ENCODE results near the gene GRK5.

DNA sequence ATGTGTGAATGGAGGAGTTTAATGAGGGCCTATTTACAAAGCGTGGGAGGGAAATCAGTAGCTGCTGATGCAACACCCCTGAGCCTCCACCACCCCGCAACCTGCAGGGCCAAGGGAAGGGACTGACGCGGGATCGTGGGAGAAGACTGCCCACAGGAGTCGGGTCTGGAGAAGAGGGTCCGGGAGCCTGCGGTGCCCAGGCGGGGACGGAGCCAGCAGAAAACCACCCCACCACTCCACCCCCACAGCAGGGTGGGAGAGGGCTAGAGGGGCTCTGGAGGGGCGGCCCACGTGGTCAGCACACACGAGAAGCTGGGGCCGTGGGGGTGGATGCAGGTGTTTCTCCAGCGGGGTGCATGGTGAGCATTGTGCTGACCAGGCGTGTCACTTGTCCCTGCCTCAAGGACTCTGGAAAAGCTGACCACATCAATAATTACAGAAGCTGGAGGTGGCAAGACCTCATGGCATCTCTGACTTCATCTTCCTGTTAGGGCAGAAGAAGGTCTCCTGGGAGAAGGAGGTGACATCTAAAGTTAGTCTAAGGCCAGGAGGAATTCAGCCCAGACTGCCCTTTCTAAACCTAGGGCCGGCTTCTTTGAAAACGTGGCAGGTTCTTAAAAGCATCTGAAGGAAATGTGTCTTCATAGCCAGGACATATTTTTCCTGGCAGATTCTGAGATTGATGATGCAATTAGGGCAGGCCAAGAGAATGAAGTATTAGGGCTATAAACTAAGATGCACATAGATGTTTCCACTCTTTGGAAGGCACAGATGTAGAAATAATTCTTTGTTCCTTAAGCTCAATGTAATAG lies 184.3 kb downstream of the GRK5 start:
- TF ChIP-seq POLR2A (IDR thresholded peaks at IDR 0.05; ENCODE audit: low read length) (no peak), GATA1 (IDR thresholded peaks at IDR 0.05; ENCODE audit: low read depth, low read length) (no peak)

Measured in erythroblast (primary cell).